Activated CD4-positive, alpha-beta T cell treated with anti-CD3 and anti-CD28 coated beads, Interleukin-2, amount 10 ng/mL, durations not matched to agents 7 days and 5 days (primary cell): ENCODE measurements around the gene PARG. TPM values are rescaled to one million over a fixed set of nuclear protein-coding genes. Genes with fewer than 3 reads are reported as not detected.
"Not testable (repeated sequence)": the region's sequence is repeated elsewhere in the genome, so short reads cannot be mapped to it uniquely, and the experiment has no call there.

Source experiments
- CTCF ChIA-PET: fragments of 350-600 bp; sonication (Branson Sonifier 250); formaldehyde crosslinking; loops from one replicate; lab custom pipeline; 2021; ENCODE audit warnings: antibody characterized with exemption; lab: Charles Lee
- POLR2A ChIA-PET: fragments of 350-600 bp; sonication (Branson Sonifier 250); formaldehyde crosslinking; loops from one replicate; lab custom pipeline; 2021; ENCODE audit warnings: antibody characterized with exemption; lab: Charles Lee
- DNase-seq: peaks from one replicate; pipeline ENCODE4 v3.0.0-alpha.2; 2020
- H3K27ac Mint-ChIP-seq: one replicate; pipeline ENCODE4 v1.8.0; 2021; ENCODE audit warnings: mild to moderate bottlenecking, moderate library complexity, mixed read lengths
- H3K27me3 Mint-ChIP-seq: one replicate; pipeline ENCODE4 v1.8.0; 2021; ENCODE audit warnings: mixed read lengths
- H3K36me3 Mint-ChIP-seq: one replicate; pipeline ENCODE4 v1.8.0; 2021; ENCODE audit warnings: low read depth, mixed read lengths
- H3K4me1 Mint-ChIP-seq: one replicate; pipeline ENCODE4 v1.8.0; 2021; ENCODE audit warnings: mixed read lengths
- H3K4me3 Mint-ChIP-seq: one replicate; pipeline ENCODE4 v1.8.0; 2021; ENCODE audit warnings: mild to moderate bottlenecking, moderate library complexity, mixed read lengths
- H3K9me3 Mint-ChIP-seq: one replicate; pipeline ENCODE4 v1.8.0; 2021; ENCODE audit warnings: mixed read lengths
- total RNA-seq, 2 experiments: library from RNA; stranded (reverse); gene quantifications; one replicate each; pipeline ENCODE4 v1.2.3, GENCODE V29; 2021

Gene PARG
- total RNA-seq, 2 experiments from 2014 or later, result 35.0 to 41.3 TPM

DNA sequence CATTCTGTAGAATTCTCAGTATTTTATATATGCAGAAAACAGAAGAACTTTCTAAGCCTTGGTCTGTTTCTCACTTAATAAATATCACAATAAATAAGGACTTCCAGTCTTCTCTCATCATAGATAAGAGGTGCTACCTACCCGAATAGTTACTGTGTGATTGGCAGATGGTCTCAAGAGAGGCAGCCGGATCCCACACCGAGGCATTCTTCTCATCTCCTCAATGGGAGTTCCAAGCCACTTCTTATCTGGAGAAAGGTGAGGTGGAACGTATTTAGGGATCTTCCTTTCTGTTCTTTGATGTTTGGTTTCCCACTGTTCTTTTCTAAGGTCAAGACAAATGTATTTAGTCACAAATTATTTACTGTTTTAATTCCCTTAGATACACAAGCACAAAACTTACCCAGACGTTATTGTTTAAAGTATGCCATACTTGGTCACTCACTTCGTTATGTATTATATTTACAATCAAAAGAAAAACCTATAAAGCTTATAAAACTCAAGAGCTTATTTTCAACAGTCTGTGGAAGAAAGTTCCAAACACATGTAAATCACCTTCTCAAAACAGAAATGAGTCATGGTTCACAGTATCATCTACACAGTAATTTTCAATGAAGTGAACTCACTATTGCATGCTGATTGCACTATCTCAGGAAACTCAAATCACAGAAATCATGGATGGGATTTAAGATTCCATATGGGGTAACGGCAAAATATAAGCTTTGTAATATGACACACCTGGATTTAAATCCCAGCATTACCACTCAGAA is 9.7 kb downstream of the PARG start:
- POLR2A ChIA-PET, H3K27me3 Mint-ChIP-seq, H3K4me3 Mint-ChIP-seq, CTCF ChIA-PET, H3K4me1 Mint-ChIP-seq, H3K27ac Mint-ChIP-seq, H3K9me3 Mint-ChIP-seq, DNase-seq: not testable (repeated sequence)
- peaks cover 16% of the 10 kb centered on the region for H3K36me3 Mint-ChIP-seq

DNA sequence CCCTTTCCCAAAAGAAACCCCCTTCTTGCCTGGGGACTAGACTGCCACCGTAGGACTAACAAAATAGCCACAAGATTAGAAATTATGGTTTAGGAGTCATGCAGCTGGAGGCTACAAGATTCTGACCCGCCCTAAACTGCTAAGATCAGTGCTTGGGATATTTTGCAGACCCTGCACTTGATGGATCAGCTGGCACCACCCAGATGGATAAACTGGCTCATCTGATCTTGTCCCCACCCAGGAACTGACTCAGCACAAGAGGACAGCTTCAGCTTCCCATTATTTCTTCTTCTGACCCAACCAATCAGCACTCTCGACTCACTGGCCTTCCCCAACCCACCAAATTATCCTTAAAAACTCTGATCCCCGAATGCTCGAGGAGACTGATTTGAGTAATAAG is 10.6 kb downstream of the PARG start:
- H3K4me1 Mint-ChIP-seq, H3K27ac Mint-ChIP-seq, H3K27me3 Mint-ChIP-seq, CTCF ChIA-PET, DNase-seq, H3K9me3 Mint-ChIP-seq, POLR2A ChIA-PET, H3K4me3 Mint-ChIP-seq: not testable (repeated sequence)
- H3K36me3 Mint-ChIP-seq, result peaks cover 20% of the 10 kb centered on the region

DNA sequence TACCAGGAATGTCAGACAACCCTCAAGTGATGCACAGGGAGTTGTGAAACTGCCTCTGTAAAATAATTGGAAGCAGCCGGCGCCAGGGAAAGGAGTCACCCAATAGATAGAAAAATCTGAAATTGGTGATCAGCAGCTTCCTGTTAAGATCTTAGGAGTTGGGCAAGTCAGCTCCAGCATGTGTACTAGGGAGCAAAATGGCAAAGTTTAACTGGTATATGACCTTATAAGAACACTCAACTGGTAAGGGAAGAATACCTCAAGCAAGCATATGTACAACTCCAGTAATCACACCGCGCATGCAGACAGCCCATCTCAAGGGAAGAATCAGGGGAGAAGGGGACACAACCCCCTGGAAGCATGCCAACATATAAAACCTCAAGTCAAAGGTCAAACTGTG is 18.3 kb downstream of the PARG start:
- H3K27me3 Mint-ChIP-seq, H3K4me1 Mint-ChIP-seq, DNase-seq, CTCF ChIA-PET, H3K9me3 Mint-ChIP-seq, POLR2A ChIA-PET, H3K4me3 Mint-ChIP-seq, H3K27ac Mint-ChIP-seq: not testable (repeated sequence)
- peaks cover 10% of the 10 kb centered on the region for H3K36me3 Mint-ChIP-seq

DNA sequence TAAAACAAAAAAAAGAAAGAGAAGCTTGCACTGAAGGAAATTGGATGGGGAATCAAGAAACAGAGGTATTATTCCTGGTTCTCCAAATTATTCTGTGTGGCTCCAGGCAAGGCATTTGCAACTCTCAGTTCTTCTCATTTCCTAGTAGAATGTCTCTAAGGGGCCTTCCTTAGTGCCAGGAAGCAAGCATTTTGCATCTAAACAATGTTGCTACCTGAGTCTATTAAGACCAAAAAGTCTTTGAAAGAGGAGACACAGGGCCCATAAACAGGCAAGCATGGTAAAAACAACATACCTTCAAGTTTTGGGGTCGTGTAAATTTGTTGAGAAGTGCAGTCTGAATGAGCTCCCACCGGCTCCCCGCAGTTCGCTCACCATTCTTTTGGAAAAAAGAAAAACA is 19.8 kb downstream of the PARG start:
- peak overlapping the region; percentile 25 for H3K27ac Mint-ChIP-seq
- DNase-seq, CTCF ChIA-PET, H3K36me3 Mint-ChIP-seq, POLR2A ChIA-PET, H3K4me1 Mint-ChIP-seq, H3K27me3 Mint-ChIP-seq, H3K4me3 Mint-ChIP-seq, H3K9me3 Mint-ChIP-seq: not testable (repeated sequence)

DNA sequence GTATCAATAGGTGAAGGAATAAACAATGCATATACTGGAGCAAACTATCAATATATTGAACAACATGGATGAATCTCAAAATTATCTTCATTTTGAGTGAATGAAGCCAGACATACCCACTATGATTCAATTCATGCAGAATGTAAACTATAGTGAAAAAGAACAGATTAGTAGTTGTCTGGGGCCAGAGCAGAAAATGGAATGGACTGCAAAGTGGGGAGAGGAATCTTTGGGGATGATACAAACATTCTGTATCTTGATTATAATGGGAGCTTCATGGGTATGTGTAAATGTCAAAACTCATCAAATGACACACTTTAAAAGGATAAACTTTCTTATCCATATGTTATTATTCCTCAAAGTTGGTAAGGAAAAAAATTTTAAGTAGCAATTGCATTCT is 23.9 kb downstream of the PARG start:
- CTCF ChIA-PET, H3K27ac Mint-ChIP-seq, H3K27me3 Mint-ChIP-seq, H3K4me3 Mint-ChIP-seq, POLR2A ChIA-PET, H3K9me3 Mint-ChIP-seq, H3K4me1 Mint-ChIP-seq, DNase-seq: not testable (repeated sequence)
- H3K36me3 Mint-ChIP-seq, result peaks cover 10% of the 10 kb centered on the region

DNA sequence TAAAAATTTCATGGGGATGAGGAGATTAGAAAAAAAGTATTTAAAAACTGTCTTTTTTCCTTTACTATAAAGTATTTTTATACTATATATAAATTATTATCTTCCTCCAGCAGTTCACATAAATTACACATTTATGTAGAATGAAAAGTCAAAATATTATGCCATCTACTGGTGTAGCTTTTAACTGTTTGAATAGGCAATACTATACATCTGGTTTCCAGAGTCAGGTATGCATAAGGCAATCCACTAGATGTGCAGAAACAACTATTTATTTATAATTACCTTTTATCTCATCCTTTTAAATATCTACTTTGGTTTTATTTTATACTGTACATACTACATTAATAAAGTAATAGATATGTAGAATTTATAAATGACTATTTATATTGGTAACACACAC is 25.4 kb downstream of the PARG start:
- POLR2A ChIA-PET, DNase-seq, H3K4me1 Mint-ChIP-seq, H3K9me3 Mint-ChIP-seq, H3K27ac Mint-ChIP-seq, H3K27me3 Mint-ChIP-seq, H3K36me3 Mint-ChIP-seq, CTCF ChIA-PET, H3K4me3 Mint-ChIP-seq: not testable (repeated sequence)

DNA sequence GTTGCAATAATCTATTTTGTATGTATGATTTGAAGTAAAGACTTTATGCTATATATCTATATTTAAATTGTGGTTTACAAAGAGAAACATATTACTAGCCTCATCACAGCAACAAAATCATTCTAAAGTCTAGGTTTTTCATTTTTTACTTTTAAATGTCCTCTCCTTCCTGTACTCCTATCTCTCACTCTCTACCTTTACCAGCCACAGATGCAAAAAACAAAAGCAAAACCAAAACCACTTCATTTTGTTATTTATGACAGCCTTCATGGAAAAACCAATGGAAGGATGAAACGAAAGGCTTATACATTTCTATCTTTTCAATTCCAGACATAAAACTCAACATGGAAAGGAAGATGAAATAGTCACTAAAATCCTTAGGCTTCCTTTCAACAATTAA is 31.5 kb downstream of the PARG start:
- H3K4me1 Mint-ChIP-seq, POLR2A ChIA-PET, CTCF ChIA-PET, H3K4me3 Mint-ChIP-seq, H3K9me3 Mint-ChIP-seq, DNase-seq, H3K27me3 Mint-ChIP-seq, H3K27ac Mint-ChIP-seq, H3K36me3 Mint-ChIP-seq: not testable (repeated sequence)

DNA sequence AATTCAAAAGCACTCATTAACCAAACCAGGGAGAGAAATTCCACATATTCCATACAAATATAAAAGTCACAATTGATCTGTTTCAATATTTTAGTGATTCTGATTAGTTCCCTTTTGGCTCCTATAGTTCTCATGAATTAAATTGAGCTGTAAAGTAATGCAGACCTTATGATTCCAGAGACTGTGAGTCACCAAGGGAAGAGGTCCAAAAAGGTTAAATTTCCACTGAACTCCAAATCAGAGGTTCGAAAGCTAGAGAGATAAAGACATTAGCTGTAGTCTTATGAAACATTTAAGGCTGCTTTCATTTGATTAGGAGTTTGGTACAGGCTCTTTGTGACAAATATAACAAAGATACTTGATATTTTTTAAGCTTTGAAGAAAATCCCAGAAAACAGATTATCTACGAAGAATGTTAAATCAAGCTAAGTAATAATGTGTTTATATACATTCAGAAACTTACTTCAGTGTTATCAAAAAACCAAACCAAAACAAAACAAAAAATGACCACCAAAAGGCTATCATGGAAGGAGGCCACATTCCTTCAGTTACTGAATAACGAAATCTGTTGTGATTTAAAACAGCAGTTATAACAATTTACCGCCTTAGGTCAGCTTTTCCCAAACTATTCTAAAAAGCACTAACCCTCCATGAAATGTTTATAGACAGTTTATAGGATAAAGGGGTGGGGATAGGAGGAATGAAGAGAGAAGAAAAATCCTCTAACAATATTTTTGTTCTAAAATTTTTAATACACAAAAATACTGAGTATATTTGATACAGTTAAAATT is 33.3 kb downstream of the PARG start:
- H3K4me3 Mint-ChIP-seq, H3K9me3 Mint-ChIP-seq, CTCF ChIA-PET, H3K27me3 Mint-ChIP-seq, H3K36me3 Mint-ChIP-seq, DNase-seq, POLR2A ChIA-PET, H3K27ac Mint-ChIP-seq, H3K4me1 Mint-ChIP-seq: not testable (repeated sequence)

DNA sequence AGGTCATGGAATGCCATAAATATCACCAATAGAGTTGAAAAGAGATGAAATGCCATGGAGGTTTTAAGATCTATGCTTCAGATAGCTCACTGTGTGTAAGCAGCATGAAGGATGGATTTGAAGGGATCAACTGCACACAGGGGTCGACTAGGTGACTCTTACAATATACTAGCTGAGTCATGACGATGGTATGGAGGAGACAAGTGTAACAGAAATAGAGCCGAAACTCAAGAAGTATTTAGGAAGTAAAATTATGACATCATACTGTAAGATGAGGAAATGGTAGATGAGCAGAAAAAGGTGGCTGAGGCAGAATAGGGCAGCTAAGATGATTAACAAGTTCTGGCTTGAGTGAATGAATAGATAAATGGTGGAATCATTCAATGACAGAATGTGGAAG is 38.0 kb downstream of the PARG start:
- CTCF ChIA-PET, DNase-seq, H3K27me3 Mint-ChIP-seq, H3K9me3 Mint-ChIP-seq, POLR2A ChIA-PET, H3K4me1 Mint-ChIP-seq, H3K36me3 Mint-ChIP-seq, H3K4me3 Mint-ChIP-seq, H3K27ac Mint-ChIP-seq: not testable (repeated sequence)

DNA sequence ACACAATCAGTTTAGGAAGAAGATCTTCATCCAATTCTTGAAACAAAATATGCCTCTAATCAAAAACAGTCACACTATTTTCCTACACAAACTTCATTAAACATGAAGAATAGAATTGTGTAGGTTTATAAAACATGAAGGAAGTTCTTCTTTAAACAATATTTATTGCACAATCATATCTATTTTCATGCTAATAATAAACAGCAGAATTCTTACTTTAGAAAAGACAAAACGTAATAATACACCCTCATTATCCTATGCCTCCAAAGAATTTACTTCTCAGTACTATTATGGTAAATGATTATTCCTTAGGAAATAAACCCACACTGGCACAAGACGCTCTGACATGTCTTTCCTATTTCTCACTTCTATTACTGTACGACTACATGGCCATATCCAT is 41.4 kb downstream of the PARG start:
- peaks cover 12% of the 10 kb centered on the region for H3K36me3 Mint-ChIP-seq
- CTCF ChIA-PET, H3K9me3 Mint-ChIP-seq, H3K27ac Mint-ChIP-seq, POLR2A ChIA-PET, H3K4me1 Mint-ChIP-seq, H3K27me3 Mint-ChIP-seq, DNase-seq, H3K4me3 Mint-ChIP-seq: not testable (repeated sequence)

DNA sequence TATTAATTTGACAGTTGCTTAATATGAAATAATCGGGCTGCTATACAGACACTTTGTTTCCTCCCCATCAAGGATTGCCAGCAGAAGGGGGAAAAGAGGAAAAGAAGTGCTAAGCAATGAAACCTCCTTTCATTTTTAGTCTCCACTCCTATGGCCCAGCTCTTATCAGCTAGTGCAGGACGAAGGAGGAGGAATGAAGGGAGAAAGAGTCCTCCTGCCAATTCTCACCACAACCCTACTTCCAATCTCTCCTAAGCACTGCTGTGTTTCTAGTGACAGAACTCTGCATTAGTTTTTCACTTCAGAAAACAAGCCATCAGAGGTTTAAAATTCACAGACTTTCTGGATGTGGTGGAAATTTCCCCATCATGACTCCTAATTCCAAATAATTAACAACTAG is 41.8 kb downstream of the PARG start:
- POLR2A ChIA-PET, H3K9me3 Mint-ChIP-seq, H3K27me3 Mint-ChIP-seq, H3K4me1 Mint-ChIP-seq, CTCF ChIA-PET, H3K27ac Mint-ChIP-seq, H3K4me3 Mint-ChIP-seq, DNase-seq: not testable (repeated sequence)
- peaks cover 12% of the 10 kb centered on the region for H3K36me3 Mint-ChIP-seq

DNA sequence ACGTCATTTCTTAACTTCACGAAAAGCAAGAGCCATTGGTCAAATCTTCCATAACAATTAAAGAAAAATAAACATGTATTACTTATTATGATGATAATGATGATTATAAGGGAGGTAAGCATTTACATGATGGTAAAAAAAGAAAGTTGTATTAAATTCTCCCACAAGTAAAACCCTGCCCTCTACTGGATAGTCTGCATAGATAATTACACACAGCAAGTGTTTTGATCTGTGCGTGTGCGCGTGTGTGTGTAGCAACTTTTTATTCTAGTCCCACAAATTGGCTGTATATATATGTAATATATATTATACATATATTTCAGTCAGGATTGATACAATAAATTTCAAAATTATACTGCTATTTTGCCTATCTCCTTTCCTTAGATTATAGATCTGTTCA is 51.8 kb downstream of the PARG start:
- DNase-seq, H3K9me3 Mint-ChIP-seq, H3K27ac Mint-ChIP-seq, H3K36me3 Mint-ChIP-seq, POLR2A ChIA-PET, H3K4me1 Mint-ChIP-seq, H3K4me3 Mint-ChIP-seq, CTCF ChIA-PET, H3K27me3 Mint-ChIP-seq: not testable (repeated sequence)

DNA sequence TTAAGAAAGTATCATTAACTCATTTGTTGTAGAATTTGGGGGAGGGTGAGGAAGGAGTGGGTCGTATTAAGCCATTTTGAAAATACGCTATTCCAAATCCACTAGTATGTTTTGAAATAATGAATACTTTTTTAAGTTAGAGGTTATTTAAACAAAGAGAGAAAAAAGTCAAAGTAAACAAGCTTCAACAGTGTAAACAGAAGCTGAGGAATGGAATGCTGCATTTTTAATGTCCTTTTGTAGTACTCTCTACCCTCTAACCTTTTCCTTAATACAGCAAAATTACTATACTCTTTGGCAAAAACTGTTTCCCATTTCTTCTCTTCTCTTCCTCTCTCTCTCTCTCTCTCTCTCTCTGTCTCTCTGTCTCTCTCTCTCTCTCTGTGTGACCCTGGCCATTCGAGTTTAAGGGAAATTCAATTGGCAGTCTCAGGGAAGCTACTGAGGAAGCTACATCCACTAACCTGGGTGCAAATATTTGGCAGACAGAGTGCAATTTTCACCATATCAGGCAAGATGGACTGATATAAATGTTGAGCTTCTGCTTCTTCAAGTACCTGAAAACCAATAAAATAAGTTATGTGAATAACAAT is 57.0 kb downstream of the PARG start:
- DNase-seq, H3K36me3 Mint-ChIP-seq, H3K27me3 Mint-ChIP-seq, H3K4me3 Mint-ChIP-seq, H3K27ac Mint-ChIP-seq, CTCF ChIA-PET, H3K4me1 Mint-ChIP-seq, POLR2A ChIA-PET, H3K9me3 Mint-ChIP-seq: not testable (repeated sequence)
